Erythroblast (primary cell): ENCODE measurements around the gene P3H2.

ENCODE experiments used
- GATA1 ChIP-seq: IDR thresholded peaks from 2 replicates; pipeline ENCODE4 v1.6.1; 2011; ENCODE audit warnings: low read depth, mild to moderate bottlenecking, control low read depth, low read length, moderate library complexity
- POLR2A ChIP-seq: IDR thresholded peaks from 2 replicates; pipeline ENCODE4 v1.6.1; 2011; ENCODE audit warnings: mild to moderate bottlenecking, low read length

GRCh38 chr3:190127797-190128196 is 7.1 kb upstream of the P3H2 start:
- TF ChIP-seq POLR2A (no peak), GATA1 (no peak)
